B cell (primary cell): Measurements from ENCODE around the gene ANGPTL2. TPM values are rescaled to one million over a fixed set of nuclear protein-coding genes. Genes with fewer than 3 reads are reported as not detected.

Experiments used
- ATAC-seq: fragments of 200-7000 bp; cut with Tn5 transposase; one replicate; pipeline ENCODE4 v1.10.0; 2021; ENCODE audit warnings: low read depth, mild to moderate bottlenecking, moderate number of reproducible peaks, moderate library complexity
- CTCF ChIA-PET: fragments of 350-600 bp; sonication (Branson Sonifier 250); formaldehyde crosslinking; loops from one replicate; lab custom pipeline; 2021; ENCODE audit warnings: antibody characterized with exemption, inconsistent platforms; lab: Charles Lee
- POLR2A ChIA-PET: fragments of 350-600 bp; sonication (Branson Sonifier 250); formaldehyde crosslinking; loops from one replicate; lab custom pipeline; 2021; ENCODE audit warnings: antibody characterized with exemption; lab: Charles Lee
- DNase-seq: peaks from one replicate; pipeline ENCODE4 v3.0.0; 2013
- H2AFZ ChIP-seq: 2 replicates; pipeline ENCODE4 v1.6.1; 2012; ENCODE audit warnings: mild to moderate bottlenecking, low read depth, low read length; ENCODE audit not compliant: insufficient read depth, poor library complexity, severe bottlenecking
- H3K27ac ChIP-seq, 2 donors: 1 replicate in 1 of 2; 2 replicates in 1 of 2; pipeline ENCODE4 v1.5.1; 2012 to 2013; ENCODE audit warnings: low read length in 2 of 2, mild to moderate bottlenecking in 2 of 2, moderate library complexity in 1 of 2
- H3K27me3 ChIP-seq, 4 experiments: fragments of 200-600 bp in 1 of 4; sonication (generic) in 1 of 4; replicated peaks in 1 of 4; 1 replicate in 2 of 4; 2 replicates in 2 of 4; pipeline versions ENCODE4 v1.6.1 to v1.7.0; 2013 to 2016; ENCODE audit warnings: low read length in 3 of 4, mild to moderate bottlenecking in 2 of 4, mixed read lengths in 1 of 4, moderate library complexity in 1 of 4; ENCODE audit not compliant: insufficient read depth in 4 of 4, control insufficient read depth in 3 of 4; ENCODE audit errors: control extremely low read depth in 1 of 4
- H3K36me3 ChIP-seq, 2 experiments: replicated peaks in 1 of 2; 1 replicate in 1 of 2; 2 replicates in 1 of 2; pipeline versions ENCODE4 v1.6.1 to v1.7.1; 2013; ENCODE audit warnings: low read length in 1 of 2; ENCODE audit not compliant: insufficient read depth in 2 of 2, control insufficient read depth in 1 of 2; ENCODE audit errors: control extremely low read depth in 1 of 2, extremely low read depth in 1 of 2
- H3K4me1 ChIP-seq, 2 donors: fragments of 200-600 bp in 1 of 2; sonication (generic) in 1 of 2; 1 replicate in 1 of 2; 2 replicates in 1 of 2; pipeline versions ENCODE4 v1.5.1 to v1.6.1; 2013 to 2017; ENCODE audit warnings: low read length in 2 of 2; ENCODE audit not compliant: control insufficient read depth in 2 of 2, insufficient read depth in 2 of 2
- H3K4me2 ChIP-seq: replicated peaks from 2 replicates; pipeline ENCODE3; 2012; ENCODE audit warnings: mild to moderate bottlenecking, low read depth, low read length; ENCODE audit not compliant: poor library complexity, severe bottlenecking
- H3K4me3 ChIP-seq, 5 experiments: fragments of 200-600 bp in 1 of 5; sonication (generic) in 1 of 5; 1 replicate in 3 of 5; 2 replicates in 2 of 5; pipeline versions ENCODE4 v1.5.1 to v1.7.0; 2011 to 2016; ENCODE audit warnings: low read length in 4 of 5, mild to moderate bottlenecking in 4 of 5, low read depth in 2 of 5, control low read depth in 1 of 5, moderate library complexity in 1 of 5; ENCODE audit not compliant: insufficient read depth in 1 of 5; ENCODE audit errors: control extremely low read depth in 1 of 5, extremely low read depth in 1 of 5
- H3K79me2 ChIP-seq: fragments of 200-600 bp; sonication (generic); one replicate; pipeline ENCODE4 v1.6.0; 2016; ENCODE audit warnings: low read length; ENCODE audit not compliant: control insufficient read depth, insufficient read depth
- H3K9ac ChIP-seq: fragments of 200-600 bp; sonication (generic); 2 replicates; pipeline ENCODE4 v1.6.1; 2017; ENCODE audit warnings: mild to moderate bottlenecking, low read length, moderate library complexity
- H3K9me3 ChIP-seq, 3 donors: one replicate each; pipeline versions ENCODE4 v1.6.1 to v1.7.1; 2013; ENCODE audit warnings: low read length in 2 of 3; ENCODE audit not compliant: control insufficient read depth in 2 of 3, insufficient read depth in 1 of 3; ENCODE audit errors: control extremely low read depth in 1 of 3
- H4K20me1 ChIP-seq: 2 replicates; pipeline ENCODE4 v1.6.0; 2012; ENCODE audit warnings: mild to moderate bottlenecking, low read length; ENCODE audit not compliant: insufficient read depth, control insufficient read depth, poor library complexity, severe bottlenecking
- H3K27ac Mint-ChIP-seq: one replicate; pipeline ENCODE4 v1.8.0; 2021; ENCODE audit warnings: mixed read lengths
- H3K27me3 Mint-ChIP-seq: one replicate; pipeline ENCODE4 v1.8.0; 2021; ENCODE audit warnings: mixed read lengths
- H3K4me1 Mint-ChIP-seq: one replicate; pipeline ENCODE4 v1.8.0; 2021; ENCODE audit warnings: mixed read lengths
- H3K4me3 Mint-ChIP-seq: one replicate; pipeline ENCODE4 v1.8.0; 2021; ENCODE audit warnings: mixed read lengths
- H3K9me3 Mint-ChIP-seq: one replicate; pipeline ENCODE4 v1.8.0; 2022; ENCODE audit warnings: mixed read lengths; ENCODE audit not compliant: insufficient read depth
- CTCF ChIP-seq: fragments of 200-600 bp; IDR thresholded peaks from one replicate; pipeline ENCODE4 v1.8.0; 2022; ENCODE audit warnings: antibody characterized with exemption, mild to moderate bottlenecking
- EZH2 ChIP-seq: IDR thresholded peaks from 2 replicates; pipeline ENCODE4 v1.6.1; 2012; ENCODE audit warnings: borderline replicate concordance, low read depth, mild to moderate bottlenecking, moderate library complexity, low read length; ENCODE audit not compliant: insufficient read depth, poor library complexity, severe bottlenecking
- WGBS: methylation state at CpG from one replicate; pipeline ENCODE4 v1.1.5; 2013; ENCODE audit warnings: missing lambda C conversion rate; ENCODE audit not compliant: insufficient coverage; 5-methylcytosine and 5-hydroxymethylcytosine counted together
- intact Hi-C: fragments of 100-400 bp; cut with micrococcal nuclease; formaldehyde crosslinking; loops from one replicate; pipeline ENCODE4 v1.10.0; 2022
- polyA plus RNA-seq: library from polyadenylated mRNA; depleted of rRNA; stranded (reverse); fragments of >200 nt; gene quantifications from 2 replicates; pipeline ENCODE4 v1.2.3, GENCODE V29; 2012
- total RNA-seq, 2 donors: library from RNA; stranded (reverse); fragments of 120-200 nt in 1 of 2; gene quantifications; 1 replicate in 1 of 2; 2 replicates in 1 of 2; pipeline versions ENCODE4 v1.2.3 to v1.2.4, GENCODE V29; 2013 to 2022

Gene ANGPTL2
- total and polyA plus RNA-seq, 2 donors (not counting 1 experiment from before 2014, with no cell fraction given): not detected

GRCh38 chr9:127107171-127107928, 15.1 kb downstream of the ANGPTL2 start:
- POLR2A ChIA-PET: no interaction called here
- no peak overlapping the region for H3K27ac Mint-ChIP-seq
- intact Hi-C loops: no loop called here
- Histone ChIP-seq H3K27ac (no peak overlapping the region), H3K9me3 (no peaks in the 10 kb centered on the region), H3K36me3 (no peaks in the 10 kb centered on the region), H2AFZ (no peak overlapping the region), H3K79me2 (no peaks in the 10 kb centered on the region), H3K9ac (no peak overlapping the region), H3K27me3 (no peaks in the 10 kb centered on the region), H3K4me3 (no peak overlapping the region), H3K4me2 (no peak overlapping the region), H3K4me1 (no peaks in the 10 kb centered on the region), H4K20me1 (no peaks in the 10 kb centered on the region)
- WGBS: 94% methylated on average over 6 of the region's 11 CpGs
- no peak for TF ChIP-seq EZH2
- no peak for TF ChIP-seq CTCF
- H3K4me1 Mint-ChIP-seq: no peaks in the 10 kb centered on the region
- DNase-seq (no peak), ATAC-seq (no peak)
- CTCF ChIA-PET: interaction anchor here (1.5 kb wide), 1 partner anchor 13 kb away, joined by 4 read pairs; no protein-coding TSS in a partner anchor
- no peaks in the 10 kb centered on the region for H3K9me3 Mint-ChIP-seq
- no peak overlapping the region for H3K4me3 Mint-ChIP-seq
- H3K27me3 Mint-ChIP-seq: no peaks in the 10 kb centered on the region

- Histone ChIP-seq H3K9me3 (no peaks in the 10 kb centered on the region), H3K27ac (no peak overlapping the region), H2AFZ (no peak overlapping the region), H4K20me1 (no peaks in the 10 kb centered on the region), H3K4me2 (no peak overlapping the region), H3K4me3 (no peak overlapping the region), H3K4me1 (no peaks in the 10 kb centered on the region), H3K27me3 (no peaks in the 10 kb centered on the region), H3K36me3 (no peaks in the 10 kb centered on the region), H3K9ac (no peak overlapping the region), H3K79me2 (no peaks in the 10 kb centered on the region)
- Mint-ChIP-seq H3K4me1 (no peaks in the 10 kb centered on the region), H3K27me3 (no peaks in the 10 kb centered on the region), H3K4me3 (no peak overlapping the region), H3K27ac (no peak overlapping the region), H3K9me3 (no peaks in the 10 kb centered on the region)
- ChIA-PET POLR2A (no interaction called here), CTCF (interaction anchor here (1.5 kb wide), 1 partner anchor 12 kb away, joined by 4 read pairs; no protein-coding TSS in a partner anchor)
- intact Hi-C loops: no loop called here
- TF ChIP-seq CTCF (no peak), EZH2 (no peak)
- WGBS: 86% methylated on average over 4 of the region's 4 CpGs
- ATAC-seq: no peak
- no peak for DNase-seq
These were observed 16.0 kb downstream of the ANGPTL2 start for GRCh38 chr9:127106466-127106855.
